ENCODE measurements around the gene APLP1.

DNA sequence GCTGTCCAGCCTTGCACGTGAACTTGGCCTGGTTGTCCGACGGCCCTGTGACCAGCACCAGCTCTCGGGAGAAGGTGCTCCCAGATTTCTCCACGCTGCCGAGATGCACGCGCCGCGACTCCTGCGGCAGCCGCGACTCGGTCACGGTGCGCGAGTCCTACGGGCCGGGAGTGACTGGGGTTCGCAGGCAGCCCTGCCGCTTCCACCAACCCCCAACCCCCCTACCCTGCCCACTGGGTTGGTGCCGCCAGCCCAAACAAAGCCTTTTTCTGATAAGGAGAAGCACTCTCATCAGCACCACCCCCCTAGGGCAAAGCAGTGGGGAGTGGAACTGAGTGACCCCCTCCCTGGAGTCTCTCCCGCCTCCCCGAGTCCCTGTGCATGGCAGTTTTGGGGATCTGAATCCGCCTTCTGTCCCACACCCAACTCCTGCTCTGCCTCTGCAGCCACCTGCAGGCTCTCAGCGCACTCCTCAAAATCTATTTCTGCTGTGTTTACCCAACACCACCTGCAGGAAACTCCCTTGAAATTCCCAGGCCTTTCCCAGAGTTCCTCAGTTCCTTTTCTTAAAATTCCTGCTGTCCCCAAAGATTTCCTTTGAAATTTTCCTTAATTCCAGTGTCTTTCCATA is 22.2 kb upstream of the APLP1 start:
- no peak for TF ChIP-seq FOXM1 (IDR thresholded peaks at IDR 0.05; ENCODE audit: borderline replicate concordance)
- TF ChIP-seq, protein P1, sequence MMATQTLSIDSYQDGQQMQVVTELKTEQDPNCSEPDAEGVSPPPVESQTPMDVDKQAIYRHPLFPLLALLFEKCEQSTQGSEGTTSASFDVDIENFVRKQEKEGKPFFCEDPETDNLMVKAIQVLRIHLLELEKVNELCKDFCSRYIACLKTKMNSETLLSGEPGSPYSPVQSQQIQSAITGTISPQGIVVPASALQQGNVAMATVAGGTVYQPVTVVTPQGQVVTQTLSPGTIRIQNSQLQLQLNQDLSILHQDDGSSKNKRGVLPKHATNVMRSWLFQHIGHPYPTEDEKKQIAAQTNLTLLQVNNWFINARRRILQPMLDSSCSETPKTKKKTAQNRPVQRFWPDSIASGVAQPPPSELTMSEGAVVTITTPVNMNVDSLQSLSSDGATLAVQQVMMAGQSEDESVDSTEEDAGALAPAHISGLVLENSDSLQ (IDR thresholded peaks at IDR 0.05) = no peak
- no peak for TF ChIP-seq ZNF384 (IDR thresholded peaks at IDR 0.05)
- TF ChIP-seq NFRKB (IDR thresholded peaks at IDR 0.05) = no peak

All from HEK293T (cell line).